Right lobe of liver (tissue), 6 donors: ENCODE results near the gene PIM3. TPM values are rescaled to one million over a fixed set of nuclear protein-coding genes. Genes with fewer than 3 reads are reported as not detected.

Experiments used
- ATAC-seq, 4 donors: fragments of 200-7000 bp; cut with Tn5 transposase; one replicate each; pipeline ENCODE4 v1.9.1; 2020; ENCODE audit warnings: mild to moderate bottlenecking in 4 of 4, moderate library complexity in 4 of 4
- DNase-seq, 3 donors: peaks; one replicate each; pipeline ENCODE4 v3.0.0-alpha.2; 2020
- H3K27ac ChIP-seq, 3 donors: fragments of 200-600 bp; one replicate each; pipeline ENCODE4 v1.8.0; 2022
- H3K27me3 ChIP-seq, 2 donors: fragments of 200-600 bp; one replicate each; pipeline ENCODE4 v1.8.0; 2022
- H3K36me3 ChIP-seq, 4 donors: fragments of 200-600 bp; sonication (generic) in 1 of 4; one replicate each; pipeline versions ENCODE4 v1.5.1 to v1.8.0; 2017 to 2022; ENCODE audit warnings: control low read depth in 1 of 4
- H3K4me1 ChIP-seq, 4 donors: fragments of 200-600 bp; sonication (generic) in 1 of 4; one replicate each; pipeline versions ENCODE4 v1.5.1 to v1.8.0; 2017 to 2022; ENCODE audit warnings: control low read depth in 1 of 4
- H3K4me3 ChIP-seq, 3 donors: fragments of 200-600 bp; one replicate each; pipeline ENCODE4 v1.8.0; 2022
- H3K9me3 ChIP-seq, 4 donors: fragments of 200-600 bp; sonication (generic) in 1 of 4; one replicate each; pipeline versions ENCODE4 v1.5.1 to v1.8.0; 2017 to 2022; ENCODE audit warnings: control low read depth in 1 of 4
- CTCF ChIP-seq, 4 donors: fragments of 200-600 bp in 3 of 4; fragments of 450-650 bp in 1 of 4; IDR thresholded peaks; one replicate each; pipeline versions ENCODE4 v1.5.1 to v1.8.0; 2016 to 2022; ENCODE audit warnings: antibody characterized with exemption in 4 of 4, mild to moderate bottlenecking in 2 of 4
- POLR2A ChIP-seq: fragments of 450-650 bp; IDR thresholded peaks from one replicate; pipeline ENCODE4 v1.6.1; 2017; ENCODE audit warnings: antibody characterized with exemption, mild to moderate bottlenecking
- WGBS: methylation state at CpG from one replicate; pipeline ENCODE4 v1.1.6; 2018; ENCODE audit warnings: low coverage, low lambda C conversion rate; ENCODE audit not compliant: insufficient coverage; ENCODE audit errors: missing lambda C conversion rate; 5-methylcytosine and 5-hydroxymethylcytosine counted together
- intact Hi-C, 2 donors: fragments of 100-400 bp; cut with DNase I; formaldehyde crosslinking; loops; one replicate each; pipeline versions ENCODE4 v1.11.2 to v1.14.1; 2022
- long read RNA-seq: library from polyadenylated mRNA; unstranded; transcript quantifications from one replicate; pipeline ENCODE4 v2.0.0, GENCODE V29; 2019
- total RNA-seq, 6 experiments: library from RNA; depleted of rRNA in 2 of 6; stranded (reverse); fragments of >200 nt in 2 of 6; fragmentation: NEBNext Ultra II Directional in 3 of 6; extraction: Animal tissue kit (Norgen Biotek cat#: 25700) in 3 of 6; gene quantifications; one replicate each; pipeline versions ENCODE4 v1.1.0 to v1.2.4, GENCODE V29; 2016 to 2023
- donor health status: DM: no; HTN: yes; CAD: no.
- donor health status: DM: no; HTN: no; CAD: no.
- donor health status: DM: no; HTN: no; CAD: no.
- donor health status: DM: no; HTN: yes; CAD: no.
- donor health status: DM: no; HTN: yes; CAD: no.

PIM3 gene
- total RNA-seq = 10 to 100 TPM; 26.7 to 64.4 (median 32.8) TPM
- long read RNA-seq = 0 reads

- intact Hi-C loops = no loop called here
- 0% methylated on average over 26 of the region's 137 CpGs for WGBS
- DNase-seq = peak; percentile 95 to 97 (median 97)
- no peaks in the 10 kb centered on the region for H3K27me3 ChIP-seq
- peaks cover 0 to 54% (median 29%) of the 10 kb centered on the region in 4 donors for H3K4me1 ChIP-seq
- no peaks in the 10 kb centered on the region for H3K9me3 ChIP-seq
- peak; percentile 97 for TF ChIP-seq POLR2A
- TF ChIP-seq CTCF (IDR thresholded peaks at IDR 0.05) = no peak
- H3K36me3 ChIP-seq = peaks cover 7 to 18% (median 12%) of the 10 kb centered on the region in 4 donors
- peak within 1 kb of the TSS; percentile 87 to 98 (median 95) for H3K4me3 ChIP-seq
- peak; percentile 54 to 78 (median 67) for ATAC-seq
- peak within 1 kb of the TSS; percentile 88 to 97 (median 93) for H3K27ac ChIP-seq
Observed at GRCh38 chr22:49960159-49961004, at the start of gene PIM3. PIM3 (plus strand) TSS chr22:49960772; CDS start chr22:49960948, 176 bp downstream.

- H3K36me3 ChIP-seq = peaks cover 0 to 25% (median 12%) of the 10 kb centered on the region in 4 donors
Observed at GRCh38 chr22:49911881-49912625, 48.5 kb upstream of the PIM3 start.

DNA sequence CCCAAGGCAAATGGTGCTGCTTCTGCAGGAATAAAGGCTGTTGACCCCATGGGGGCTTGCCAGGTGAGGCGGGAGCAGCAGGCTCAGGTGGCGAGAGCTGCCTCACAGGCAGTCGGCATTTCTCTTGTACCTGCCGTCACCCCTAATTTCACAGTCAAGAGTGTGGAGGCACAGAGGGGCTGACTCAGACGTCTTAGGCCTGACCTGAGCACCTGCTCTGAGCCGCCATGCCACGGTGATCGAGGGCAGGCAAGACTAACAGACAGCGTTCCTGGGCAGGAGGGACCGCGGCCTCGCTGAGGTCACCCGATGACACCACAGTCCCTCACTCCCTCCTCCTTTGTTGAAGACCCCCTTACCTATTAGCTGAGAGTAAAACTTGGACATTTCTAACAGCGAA, 47.5 kb upstream of the PIM3 start:
- intact Hi-C loops = no loop called here
- Histone ChIP-seq H3K4me1 (peaks cover 0 to 7% (median 0%) of the 10 kb centered on the region in 4 donors), H3K36me3 (peaks cover 0 to 19% (median 8%) of the 10 kb centered on the region in 4 donors), H3K27ac (no peak overlapping the region), H3K4me3 (no peak overlapping the region), H3K27me3 (no peaks in the 10 kb centered on the region), H3K9me3 (no peaks in the 10 kb centered on the region)
- DNase-seq = peak in 1 of 3 donors; percentile 28
- TF ChIP-seq CTCF (IDR thresholded peaks at IDR 0.05) = no peak
- TF ChIP-seq POLR2A = no peak
- 100% methylated on average over 1 of the region's 14 CpGs for WGBS
- ATAC-seq = no peak

More at GRCh38 chr22:49911881-49912625, 48.5 kb upstream of the PIM3 start:
- H3K9me3 ChIP-seq = no peaks in the 10 kb centered on the region
- no peak for ATAC-seq
- H3K4me3 ChIP-seq = no peak overlapping the region
- no peaks in the 10 kb centered on the region for H3K27me3 ChIP-seq
- 92% methylated on average over 17 of the region's 30 CpGs for WGBS
- TF ChIP-seq POLR2A (no peak), CTCF (IDR thresholded peaks at IDR 0.05) (no peak)
- H3K4me1 ChIP-seq = peaks cover 0 to 1% (median 0%) of the 10 kb centered on the region in 4 donors
- intact Hi-C loops = no loop called here
- DNase-seq = peak in 1 of 3 donors; percentile 20
- no peak overlapping the region for H3K27ac ChIP-seq

DNA sequence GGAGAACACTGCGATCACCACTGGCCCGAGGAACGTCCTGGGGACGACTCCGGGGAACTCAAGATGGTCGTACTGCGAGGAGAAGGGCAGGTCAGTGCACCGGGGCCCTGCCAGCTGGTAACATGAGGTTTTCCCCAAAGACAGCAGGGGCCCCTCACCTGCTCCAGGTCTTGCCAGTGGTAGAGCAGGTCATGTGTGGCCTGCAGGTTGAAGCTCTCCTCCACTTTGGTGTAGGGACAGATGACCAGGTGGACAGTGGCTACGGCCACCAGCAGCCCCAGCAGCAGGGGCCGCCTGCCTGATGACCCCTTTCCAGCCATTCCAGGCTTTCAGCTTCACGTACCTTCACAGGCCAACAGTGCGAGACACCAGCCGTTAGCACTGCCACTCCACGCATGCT, 47.1 kb upstream of the PIM3 start:
- 89% methylated on average over 8 of the region's 14 CpGs for WGBS
- H3K27ac ChIP-seq = no peak overlapping the region
- H3K4me1 ChIP-seq = peaks cover 0 to 7% (median 0%) of the 10 kb centered on the region in 4 donors
- DNase-seq (peak in 1 of 3 donors; percentile 40), ATAC-seq (no peak)
- intact Hi-C loops = no loop called here
- H3K36me3 ChIP-seq = peaks cover 0 to 18% (median 8%) of the 10 kb centered on the region in 4 donors
- H3K27me3 ChIP-seq = no peaks in the 10 kb centered on the region
- no peaks in the 10 kb centered on the region for H3K9me3 ChIP-seq
- no peak for TF ChIP-seq POLR2A
- no peak overlapping the region for H3K4me3 ChIP-seq
